Fibroblast of the aortic adventitia (primary cell): ENCODE data around the gene KLK13. TPM values are rescaled to one million over a fixed set of nuclear protein-coding genes. Genes with fewer than 3 reads are reported as not detected.

ENCODE experiments used
- DNase-seq: peaks from one replicate; pipeline ENCODE4 v3.0.0-alpha.2; 2010; ENCODE audit warnings: low read depth
- H3K4me3 ChIP-seq: 2 replicates; pipeline ENCODE4 v1.5.1; 2011; ENCODE audit warnings: low read depth, mild to moderate bottlenecking, control low read depth, low read length, moderate library complexity
- CTCF ChIP-seq: IDR thresholded peaks from 2 replicates; pipeline ENCODE4 v1.5.1; 2011; ENCODE audit warnings: mild to moderate bottlenecking, low read length, control low read depth, inconsistent platforms; ENCODE audit not compliant: insufficient read depth
- total RNA-seq: library from RNA; depleted of rRNA; stranded (reverse); fragments of >200 nt; gene quantifications from 2 replicates; pipeline ENCODE4 v1.2.3, GENCODE V29; 2012; ENCODE audit warnings: low replicate concordance

The KLK13 gene
- not detected in 2 replicates for total RNA-seq

- TF ChIP-seq CTCF: no peak
- DNase-seq: no peak
- peak within 1 kb of the TSS; percentile 28 for H3K4me3 ChIP-seq
Measured at GRCh38 chr19:51064534-51065220, at the start of gene KLK13. Gene KLK13 (minus strand): TSS chr19:51065092. CDS start chr19:51065067, 25 bp downstream.

GRCh38 chr19:51114087-51114729 is 49.3 kb upstream of the KLK13 start:
- no peak for TF ChIP-seq CTCF
- H3K4me3 ChIP-seq: no peak overlapping the region
- DNase-seq: no peak

GRCh38 chr19:51111606-51112005 is 46.7 kb upstream of the KLK13 start:
- no peak for TF ChIP-seq CTCF
- DNase-seq: no peak

GRCh38 chr19:51110666-51110971 is 45.7 kb upstream of the KLK13 start:
- TF ChIP-seq CTCF: no peak
- H3K4me3 ChIP-seq: no peak overlapping the region
- no peak for DNase-seq

More at GRCh38 chr19:51111606-51112005, 46.7 kb upstream of the KLK13 start:
- H3K4me3 ChIP-seq: no peak overlapping the region

- peak overlapping the region; percentile 60 for H3K4me3 ChIP-seq
- DNase-seq: no peak
- TF ChIP-seq CTCF: peak; percentile 34
Measured at GRCh38 chr19:51108805-51109146, 43.9 kb upstream of the KLK13 start.

GRCh38 chr19:51108066-51108804 is 43.3 kb upstream of the KLK13 start, which contains the start of gene CTU1:
Gene CTU1 (minus strand): TSS chr19:51108409. CDS start chr19:51104569, 3,840 bp downstream.
- no peak for TF ChIP-seq CTCF
- H3K4me3 ChIP-seq: peak within 1 kb of the TSS; percentile 89
- DNase-seq: peak; percentile 99
